ENCODE data around the gene PEX11G.
"Not testable (repeated sequence)": the region's sequence is repeated elsewhere in the genome, so short reads cannot be mapped to it uniquely, and the experiment has no call there.

Gene PEX11G

DNA sequence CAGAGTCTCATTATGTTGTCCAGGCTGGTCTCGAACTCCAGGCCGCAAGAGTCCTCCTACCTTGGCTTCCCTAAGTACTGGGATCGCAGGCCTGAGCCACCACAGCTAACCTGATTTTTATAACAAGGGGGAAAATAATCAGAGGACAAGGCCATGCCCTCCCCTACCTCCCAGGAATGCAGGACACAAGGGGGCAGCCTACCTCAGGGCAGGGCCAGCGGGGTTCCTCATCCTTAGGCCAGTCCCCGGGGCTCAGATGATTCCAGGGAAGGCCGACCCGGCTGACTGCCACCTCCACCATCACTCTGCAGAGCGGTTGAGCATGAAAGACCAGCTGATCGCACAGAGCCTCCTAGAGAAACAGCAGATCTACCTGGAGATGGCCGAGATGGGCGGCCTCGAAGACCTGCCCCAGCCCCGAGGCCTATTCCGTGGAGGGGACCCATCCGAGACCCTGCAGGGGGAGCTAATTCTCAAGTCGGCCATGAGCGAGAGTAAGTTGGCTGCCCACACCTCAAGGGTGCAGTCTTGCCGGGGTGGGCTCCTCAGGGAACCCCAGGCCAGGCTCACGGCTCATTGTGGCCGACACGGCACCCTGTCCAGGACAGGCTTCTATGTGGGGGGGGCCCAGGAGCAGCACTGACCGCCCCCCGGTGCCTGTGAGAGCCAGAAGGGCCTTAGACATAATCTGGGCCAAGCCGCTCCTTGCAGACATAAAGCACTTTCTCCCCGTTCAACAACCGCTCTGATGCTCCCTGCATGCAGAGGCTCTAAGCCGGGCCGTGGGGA, 26.8 kb downstream of the PEX11G start:
- no peak for DNase-seq

DNA sequence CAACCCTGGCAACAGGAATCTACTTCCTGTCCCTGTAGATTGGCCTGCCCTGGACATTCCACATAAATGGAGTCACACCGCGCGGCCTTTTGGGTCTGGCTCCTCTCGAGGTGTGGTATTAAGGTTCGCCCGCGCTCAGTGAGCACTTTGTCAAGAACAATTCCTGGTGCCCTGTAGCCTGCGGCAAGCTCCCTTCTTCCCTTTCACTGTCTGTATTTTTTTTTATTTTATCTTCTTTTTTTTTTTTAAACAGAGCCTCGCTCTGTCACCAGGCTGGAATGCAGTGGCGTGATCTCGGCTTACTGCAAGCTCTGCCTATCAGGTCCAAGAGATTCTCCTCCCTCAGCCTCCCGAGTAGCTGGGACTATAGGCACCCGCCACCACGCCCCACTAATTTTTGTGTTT, 28.3 kb downstream of the PEX11G start:
- DNase-seq: peak; percentile 31

DNA sequence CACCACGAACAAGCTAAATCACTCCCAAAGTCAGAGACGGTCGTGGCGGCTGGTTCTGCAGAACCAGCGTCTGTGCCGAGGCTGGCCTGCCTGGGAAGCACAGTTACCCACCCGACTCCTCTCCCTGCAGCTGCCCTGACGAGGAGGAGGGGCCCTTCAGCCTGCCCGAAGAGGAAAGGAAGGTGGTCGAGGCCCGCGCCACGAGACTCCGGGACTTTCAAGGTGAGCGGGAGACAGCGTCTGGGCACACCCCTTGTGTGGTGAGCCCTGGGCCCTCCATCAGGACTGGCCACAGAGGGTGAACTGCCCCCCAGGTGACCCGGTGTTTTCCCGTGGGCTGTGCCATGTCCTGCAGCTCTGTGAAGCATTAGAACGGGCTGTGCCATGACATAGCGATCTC, 29.1 kb downstream of the PEX11G start:
- no peak for DNase-seq

DNA sequence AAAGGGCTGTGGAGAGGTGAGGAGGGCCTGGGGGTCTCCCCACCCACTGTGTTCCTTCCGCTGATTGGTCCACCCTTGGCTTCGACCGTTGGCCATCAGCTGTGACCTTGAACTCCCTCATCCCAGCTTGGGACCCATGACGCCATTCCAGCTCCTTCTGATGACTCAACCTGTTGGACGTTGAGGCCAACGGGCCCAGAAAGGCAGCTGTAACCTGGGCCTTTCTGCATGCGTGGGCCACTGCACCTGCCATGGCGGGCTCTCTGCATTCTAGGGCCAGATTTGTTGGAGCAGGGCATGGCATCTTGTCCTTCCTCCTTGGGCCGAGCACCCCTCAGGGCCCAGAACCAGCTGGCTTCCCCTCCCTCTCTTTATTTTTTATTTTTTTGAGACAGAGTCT, 30.2 kb downstream of the PEX11G start:
- DNase-seq: no peak

DNA sequence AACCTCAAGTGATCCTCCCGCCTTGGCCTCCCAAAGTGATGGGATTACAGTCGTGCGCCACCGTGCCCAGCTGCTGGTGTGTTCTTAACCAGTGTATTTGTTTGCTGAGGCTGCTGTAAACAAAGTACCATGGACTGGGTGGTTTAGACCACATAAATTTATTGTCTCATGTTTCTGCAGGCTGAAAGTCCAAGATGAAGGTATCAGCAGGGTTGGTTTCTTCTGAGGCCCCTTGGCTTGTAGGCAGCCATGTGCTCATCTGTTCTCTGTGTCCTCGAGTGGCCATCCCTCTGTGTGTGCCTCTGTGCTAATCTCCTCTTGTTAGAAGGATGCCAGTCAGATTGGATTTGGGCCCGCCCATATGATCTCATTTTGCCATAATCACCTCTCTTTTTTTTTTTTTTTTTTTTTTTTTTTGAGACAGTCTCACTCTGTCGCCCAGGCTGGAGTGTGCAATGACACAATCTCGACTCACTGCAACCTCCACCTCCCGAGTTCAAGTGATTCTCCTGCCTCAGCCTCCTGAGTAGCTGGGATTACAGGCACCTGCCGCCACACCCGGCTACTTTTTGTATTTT, 31.8 kb downstream of the PEX11G start:
- no peak for DNase-seq

DNA sequence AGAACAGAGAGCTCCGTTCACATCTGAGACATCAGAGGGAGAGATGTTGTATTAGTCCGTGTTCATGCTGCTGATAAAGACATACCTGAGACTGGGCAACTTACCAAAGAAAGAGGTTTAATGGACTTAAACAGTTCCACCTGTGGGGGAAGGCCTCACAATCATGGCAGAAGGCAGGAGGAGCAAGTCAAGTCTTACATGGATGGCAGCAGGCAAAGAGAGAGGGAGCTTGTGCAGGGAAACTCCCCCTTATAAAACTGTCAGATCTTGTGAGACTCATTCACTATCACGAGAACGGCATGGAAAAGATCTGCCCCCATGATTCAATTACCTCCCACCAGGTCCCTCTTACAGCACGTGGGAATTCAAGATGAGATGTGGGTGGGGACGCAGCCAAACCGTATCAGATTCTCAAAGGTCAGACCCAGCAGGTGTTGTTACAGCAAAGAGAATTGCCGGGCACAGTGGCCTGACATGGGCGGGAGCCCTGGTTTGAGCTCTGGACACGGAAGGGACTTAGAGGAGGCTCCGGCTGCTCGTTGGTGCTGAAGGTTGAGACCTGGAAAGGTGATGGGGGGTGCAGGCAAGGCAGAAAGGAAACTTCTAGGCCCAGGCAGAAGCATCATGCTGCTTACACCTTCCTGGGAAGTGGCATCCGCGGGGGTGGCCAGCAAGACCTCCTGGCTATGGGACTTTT, 33.1 kb downstream of the PEX11G start:
- no peak for DNase-seq

DNA sequence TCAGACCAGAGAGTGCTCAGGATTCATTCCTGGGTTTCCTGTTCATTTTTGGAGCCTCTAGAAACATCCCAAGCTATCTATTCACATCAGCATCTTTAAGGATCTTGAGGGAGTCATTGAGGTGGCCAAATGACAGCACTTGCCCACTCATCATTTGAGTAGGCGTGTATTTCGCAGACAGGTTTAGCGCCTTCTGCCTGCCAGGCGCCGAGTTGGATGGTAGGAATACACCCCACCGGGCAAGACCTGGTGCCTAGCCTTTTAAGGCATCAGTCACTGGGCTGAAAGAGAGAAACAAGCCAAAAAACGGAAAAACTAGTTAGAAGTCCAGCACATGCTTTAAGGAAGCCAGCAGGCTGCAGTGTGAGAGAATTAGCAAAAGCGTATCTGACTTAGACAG, 33.8 kb downstream of the PEX11G start:
- no peak for DNase-seq

DNA sequence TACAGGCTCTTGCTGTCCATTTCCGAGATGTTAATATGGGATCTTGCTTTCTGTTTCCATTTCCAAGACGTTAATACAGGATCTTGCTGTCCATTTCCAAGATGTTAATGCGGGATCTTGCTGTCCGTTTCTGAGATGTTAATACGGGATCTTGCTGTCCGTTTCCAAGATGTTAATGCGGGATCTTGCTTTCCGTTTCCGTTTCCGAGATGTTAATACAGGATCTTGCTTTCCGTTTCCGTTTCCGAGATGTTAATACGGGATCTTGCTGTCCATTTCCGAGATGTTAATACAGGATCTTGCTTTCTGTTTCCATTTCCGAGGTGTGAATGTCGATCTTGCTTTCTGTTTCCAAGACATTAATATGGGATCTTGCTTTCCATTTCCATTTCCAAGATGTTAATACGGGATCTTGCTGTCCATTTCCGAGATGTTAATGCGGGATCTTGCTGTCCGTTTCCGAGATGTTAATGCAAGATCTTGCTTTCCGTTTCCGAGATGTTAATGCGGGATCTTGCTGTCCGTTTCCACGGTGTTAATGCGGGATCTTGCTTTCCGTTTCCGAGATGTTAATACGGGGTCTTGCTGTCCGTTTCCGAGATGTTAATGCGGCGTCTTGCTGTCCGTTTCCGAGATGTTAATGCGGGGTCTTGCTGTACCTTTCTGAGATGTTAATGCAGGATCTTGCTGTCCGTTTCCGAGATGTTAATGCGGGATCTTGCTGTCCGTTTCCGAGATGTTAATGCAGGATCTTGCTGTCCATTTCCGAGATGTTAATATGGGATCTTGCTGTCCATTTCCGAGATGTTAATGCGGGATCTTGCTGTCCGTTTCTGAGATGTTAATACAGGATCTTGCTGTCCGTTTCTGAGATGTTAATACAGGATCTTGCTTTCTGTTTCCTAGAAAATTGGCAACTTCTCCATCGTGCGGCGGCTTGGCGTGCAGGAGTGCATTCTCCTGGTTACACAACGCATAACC, 38.3 kb downstream of the PEX11G start:
- DNase-seq: peak; percentile 43

DNA sequence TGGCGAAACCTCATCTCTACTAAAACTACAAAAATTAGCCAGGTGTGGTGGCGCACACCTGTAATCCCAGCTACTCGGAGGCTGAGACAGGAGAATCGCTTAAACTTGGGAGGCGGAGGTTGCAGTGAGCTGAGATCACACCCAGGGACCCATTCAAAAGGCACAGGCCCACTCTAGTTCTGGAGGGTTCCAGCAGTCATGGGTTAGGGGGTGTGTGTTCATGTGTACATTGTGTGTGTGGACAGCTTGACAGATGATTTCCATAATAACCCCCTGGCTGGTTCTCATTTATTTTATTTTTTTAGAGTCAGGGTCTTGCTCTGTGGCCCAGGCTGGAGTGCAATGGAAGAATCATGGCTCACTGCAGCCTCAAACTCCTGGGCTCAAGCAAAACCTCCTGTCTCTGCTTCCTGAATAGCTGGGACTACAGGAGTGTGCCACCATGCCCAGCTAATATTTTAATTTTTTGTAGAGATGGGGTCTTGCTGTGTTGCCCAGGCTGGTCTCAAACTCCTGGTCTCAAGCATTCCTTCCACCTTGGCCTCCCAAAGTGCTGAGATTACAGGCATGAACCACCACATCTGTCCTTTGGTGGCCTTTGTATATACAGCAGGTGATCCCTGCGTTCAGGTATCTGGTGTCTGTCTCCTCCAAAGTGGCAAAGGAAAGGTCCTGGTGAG, 39.3 kb downstream of the PEX11G start:
- DNase-seq: not testable (repeated sequence)

DNA sequence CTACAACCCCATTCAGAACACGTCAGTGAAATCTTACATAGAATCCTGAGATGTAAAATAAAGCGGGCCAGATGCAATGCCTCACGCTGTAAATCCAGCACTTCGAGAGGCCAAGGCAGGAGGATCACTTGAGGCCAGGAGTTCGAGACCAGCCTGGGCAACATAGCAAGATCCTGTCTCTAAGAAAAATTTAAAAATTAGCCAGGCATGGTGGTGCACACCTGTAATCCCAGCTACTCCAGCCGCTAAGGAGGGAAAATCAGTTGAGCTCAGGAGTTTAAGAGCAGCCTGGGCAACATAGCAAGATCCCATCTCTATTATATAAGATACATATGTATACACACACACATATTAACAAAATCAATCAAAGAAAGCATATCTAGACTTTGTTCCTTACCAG, 41.2 kb downstream of the PEX11G start:
- DNase-seq: no peak

DNA sequence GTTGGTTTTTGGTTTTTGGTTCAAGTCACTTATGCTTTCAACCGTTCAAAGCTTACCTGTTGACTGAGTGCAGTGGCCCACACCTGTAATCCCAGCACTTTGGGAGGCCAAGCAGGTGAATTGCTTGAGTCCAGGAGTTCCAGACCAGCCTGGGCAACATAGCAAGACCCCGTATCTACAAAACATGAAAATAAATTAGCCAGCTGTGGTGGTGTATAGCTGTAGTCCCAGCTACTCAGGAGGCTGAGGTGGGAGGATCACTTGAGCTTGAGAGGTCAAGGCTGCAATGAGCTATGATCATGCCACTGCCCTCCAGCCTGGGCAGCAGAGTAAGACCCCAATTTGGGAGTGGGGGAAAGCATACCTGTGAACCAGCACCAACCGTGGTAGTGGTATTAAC, 43.7 kb downstream of the PEX11G start:
- DNase-seq: no peak

DNA sequence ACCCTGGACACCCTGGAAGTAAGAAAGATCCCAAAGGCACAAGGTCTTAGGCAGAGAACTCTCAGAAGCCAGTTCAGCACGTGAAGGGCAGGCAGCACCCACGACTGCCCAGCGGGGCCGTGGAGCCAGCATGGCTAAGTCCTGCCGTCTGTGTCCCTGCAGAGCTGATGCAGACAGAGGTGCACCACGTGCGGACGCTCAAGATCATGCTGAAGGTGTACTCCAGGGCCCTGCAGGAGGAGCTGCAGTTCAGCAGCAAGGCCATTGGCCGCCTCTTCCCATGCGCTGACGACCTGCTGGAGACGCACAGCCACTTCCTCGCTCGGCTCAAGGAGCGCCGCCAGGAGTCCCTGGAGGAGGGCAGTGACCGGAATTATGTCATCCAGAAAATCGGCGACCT, 44.8 kb downstream of the PEX11G start:
- no peak for DNase-seq

DNA sequence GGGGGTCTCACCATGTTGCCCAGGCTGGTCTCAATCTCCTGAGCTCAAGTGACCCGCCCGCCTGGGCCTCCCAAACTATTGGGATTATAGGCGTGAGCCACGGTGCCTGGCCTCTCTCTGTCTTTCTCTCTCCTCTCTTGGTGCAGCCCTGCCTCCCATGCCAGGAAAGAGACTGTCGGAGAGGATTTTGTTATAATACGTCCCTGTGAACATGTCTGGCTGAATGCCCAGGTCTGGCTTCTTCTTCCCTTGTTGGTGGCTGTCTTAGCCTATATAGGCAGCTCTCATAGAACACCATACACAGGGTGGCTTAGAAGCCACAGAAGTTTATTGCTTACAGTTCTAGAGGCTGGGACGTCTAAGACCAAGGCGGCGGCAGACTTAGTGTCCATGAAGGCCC, 46.4 kb downstream of the PEX11G start:
- DNase-seq: peak; percentile 13

DNA sequence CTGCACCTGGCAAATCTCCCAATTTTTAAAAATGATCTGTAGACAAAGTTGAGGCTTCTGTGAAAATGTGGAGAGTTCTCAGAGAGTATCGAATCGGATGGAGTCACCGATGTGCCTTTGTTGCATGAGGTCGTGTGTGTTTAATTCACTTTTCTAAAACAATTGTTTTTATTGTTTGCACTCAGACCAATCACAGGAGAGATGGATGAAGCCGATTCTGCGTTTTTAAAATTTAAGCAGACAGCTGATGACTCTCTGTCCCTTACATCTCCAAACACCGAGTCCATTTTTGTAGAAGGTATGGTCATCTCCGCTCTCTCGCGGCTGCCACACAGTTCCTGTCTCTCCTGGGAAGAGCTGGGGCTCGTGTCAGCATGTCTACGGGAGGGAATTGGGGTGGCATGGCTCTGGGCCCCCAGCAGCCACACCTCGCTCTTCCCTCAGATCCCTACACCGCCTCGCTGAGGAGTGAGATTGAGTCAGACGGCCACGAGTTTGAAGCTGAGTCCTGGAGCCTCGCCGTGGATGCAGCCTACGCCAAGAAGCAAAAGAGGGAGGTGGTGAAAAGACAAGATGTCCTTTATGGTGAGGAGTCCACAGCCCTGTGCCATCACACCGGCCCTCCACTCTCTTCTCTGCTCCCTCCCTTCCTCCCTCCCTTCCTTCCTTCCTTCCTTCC, 47.2 kb downstream of the PEX11G start:
- DNase-seq: no peak

DNA sequence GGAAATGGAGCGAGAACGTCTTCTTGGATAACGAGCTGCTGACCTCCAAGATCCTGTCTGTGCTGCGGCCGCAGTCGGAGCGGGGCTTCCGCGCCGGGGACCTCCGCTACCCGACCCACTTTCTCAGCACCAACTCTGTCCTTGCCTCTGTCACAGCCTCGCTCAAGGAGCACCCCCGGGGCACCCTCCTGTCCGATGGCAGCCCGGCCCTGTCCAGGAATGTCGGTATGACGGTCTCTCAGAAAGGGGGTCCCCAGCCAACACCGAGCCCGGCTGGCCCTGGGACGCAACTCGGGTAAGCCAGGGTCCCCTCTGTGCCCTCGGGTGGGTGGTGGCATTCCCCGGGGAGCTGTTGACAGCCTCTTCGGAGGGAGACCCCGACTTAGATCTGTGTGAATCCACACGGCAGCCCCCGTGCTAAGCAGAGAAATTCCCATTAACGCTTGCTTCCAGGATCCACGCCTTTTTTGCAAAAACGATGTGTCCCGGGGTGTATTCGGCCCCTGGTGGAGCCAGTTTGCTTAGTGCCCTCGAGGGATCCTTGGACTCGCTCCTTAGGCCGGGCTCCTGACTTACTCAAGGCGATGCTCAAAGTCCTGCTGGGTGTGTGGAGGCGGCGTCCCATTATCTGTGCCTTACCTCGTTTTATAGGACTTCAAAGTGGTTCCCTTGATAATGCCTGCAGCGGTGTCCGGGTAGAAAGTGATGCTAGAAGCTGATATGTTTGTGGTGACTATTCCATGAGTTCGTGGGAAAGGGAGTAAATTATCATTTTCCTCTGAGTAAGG, 48.5 kb downstream of the PEX11G start:
- DNase-seq: no peak

DNA sequence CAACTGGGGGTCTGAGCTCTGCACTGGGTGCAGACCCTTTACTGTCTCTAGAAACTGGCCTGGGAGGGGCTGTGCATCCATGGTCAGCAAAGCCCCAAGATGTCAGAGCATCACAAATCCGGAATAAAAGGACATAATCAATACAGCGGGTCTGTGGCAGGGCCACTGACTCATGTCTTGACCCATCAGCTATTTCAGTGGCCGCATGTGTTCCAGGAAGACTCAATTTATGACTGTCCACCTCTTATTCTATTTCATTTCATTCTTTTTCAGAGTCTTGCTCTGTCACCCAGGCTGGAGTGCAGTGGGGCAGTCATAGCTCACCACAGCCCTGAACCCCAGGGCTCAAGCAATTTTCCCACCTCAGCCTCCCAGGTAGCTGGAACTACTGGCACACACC, 53.2 kb downstream of the PEX11G start:
- no peak for DNase-seq

DNA sequence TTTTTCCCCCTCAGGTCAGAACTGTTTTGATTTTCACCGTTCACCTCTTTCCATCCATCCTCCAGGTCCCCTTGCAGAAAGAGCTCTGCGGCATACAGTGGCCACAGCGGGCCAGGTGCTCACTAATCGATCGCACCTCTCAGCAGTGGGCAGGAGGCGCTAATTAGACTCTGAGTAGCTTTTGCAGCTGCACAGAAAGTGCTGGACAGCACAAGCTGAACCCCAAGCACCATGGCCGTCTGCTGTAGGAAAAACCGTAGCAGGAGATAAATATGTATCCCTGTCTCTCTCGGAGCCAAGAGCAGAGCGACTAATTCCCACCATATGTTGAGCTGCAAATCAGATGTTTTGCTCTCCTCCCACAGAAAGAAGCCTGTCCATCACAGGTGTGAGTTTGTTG, 54.4 kb downstream of the PEX11G start:
- DNase-seq: no peak

DNA sequence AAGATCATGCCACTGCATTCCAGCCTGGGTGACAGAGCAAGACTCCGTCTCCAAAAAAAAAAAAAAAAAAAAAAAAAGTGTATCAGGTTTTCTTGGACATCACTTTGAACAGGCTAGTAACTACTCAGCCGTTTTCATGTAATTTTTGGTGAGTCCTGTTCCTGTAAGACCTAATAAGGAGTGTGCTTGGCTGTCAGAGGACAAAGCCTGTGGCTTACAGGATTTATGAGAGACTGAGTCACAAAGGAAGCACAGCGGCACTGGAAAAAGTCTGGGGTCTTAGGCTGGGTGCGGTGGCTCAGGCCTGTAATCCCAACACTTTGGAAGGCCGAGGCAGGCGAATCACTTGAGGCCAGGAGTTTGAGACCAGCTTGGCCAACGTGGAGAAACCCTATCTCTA, 55.4 kb downstream of the PEX11G start:
- peak; percentile 64 for DNase-seq

DNA sequence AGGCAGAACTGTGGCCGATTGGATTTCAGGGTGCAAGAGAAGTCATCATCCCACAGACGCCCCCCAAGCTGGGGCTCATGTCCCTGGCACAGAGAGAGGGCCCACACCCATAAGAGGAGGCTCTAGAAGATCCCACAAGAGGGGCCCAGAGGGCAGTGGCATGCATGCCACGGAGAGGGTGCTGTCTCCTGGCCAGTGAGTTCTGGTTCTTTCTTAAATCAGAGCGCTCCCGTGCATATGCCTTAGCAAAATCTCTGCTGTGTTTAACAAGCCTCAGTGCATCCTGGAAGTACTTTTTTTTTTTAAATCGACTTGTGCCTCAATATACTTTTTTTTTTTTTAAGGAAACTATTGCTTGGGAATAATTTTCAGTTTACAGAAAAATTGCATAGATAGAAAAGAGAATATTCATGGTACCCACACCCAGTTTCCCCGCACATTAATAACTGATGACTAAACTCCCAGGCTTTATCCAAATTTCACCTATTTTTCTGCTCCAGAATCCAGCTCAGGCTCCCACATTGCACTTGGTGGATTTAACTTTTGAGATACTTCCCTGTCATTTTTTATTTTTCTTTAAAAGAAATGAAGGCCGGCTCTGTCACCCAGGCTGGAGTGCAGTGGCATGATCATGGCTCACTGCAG, 59.1 kb downstream of the PEX11G start:
- no peak for DNase-seq

DNA sequence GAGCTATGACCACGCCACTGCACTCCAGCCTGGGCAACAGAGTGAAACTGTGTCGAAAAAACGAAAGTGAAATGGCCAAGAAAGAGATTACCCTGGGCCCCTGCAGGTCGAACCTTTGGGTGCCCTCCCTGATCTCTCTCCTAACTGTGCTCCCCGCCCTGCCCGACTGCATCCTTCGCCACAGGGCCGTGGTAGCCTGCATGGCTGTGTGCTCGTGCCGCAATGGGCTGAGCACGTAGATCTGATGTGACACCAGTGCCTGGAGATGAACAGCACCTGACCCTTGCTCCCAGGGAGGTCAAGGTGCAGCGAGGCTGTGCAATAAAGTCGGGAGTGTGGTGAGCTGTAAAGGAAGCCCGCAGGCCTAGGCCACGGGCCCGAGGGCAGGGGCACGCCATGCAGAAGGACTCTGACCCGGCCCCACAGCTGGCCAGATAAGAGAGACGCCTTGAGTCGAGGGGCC, 60.2 kb downstream of the PEX11G start:
- no peak for DNase-seq

Measured in fibroblast of skin of right quadriceps (primary cell).